Progenitor cell of endocrine pancreas (in vitro differentiated cells): ENCODE measurements around the gene DNAH9. TPM values are rescaled to one million over a fixed set of nuclear protein-coding genes. Genes with fewer than 3 reads are reported as not detected.
A peak's percentile ranks its signal among the peaks of the same experiment; 100 is the strongest.

Source experiments
- DNase-seq: peaks from one replicate; pipeline ENCODE4 v3.0.0; 2021; ENCODE audit warnings: low spot score; ENCODE audit not compliant: unreplicated experiment
- H3K27ac Mint-ChIP-seq: 2 replicates; pipeline ENCODE4 v1.8.0; 2021; ENCODE audit warnings: mild to moderate bottlenecking, moderate library complexity, mixed read lengths
- H3K27me3 Mint-ChIP-seq: 2 replicates; pipeline ENCODE4 v1.8.0; 2021; ENCODE audit warnings: mixed read lengths
- H3K36me3 Mint-ChIP-seq: 2 replicates; pipeline ENCODE4 v1.8.0; 2022; ENCODE audit warnings: mixed read lengths; ENCODE audit not compliant: insufficient read depth
- H3K4me1 Mint-ChIP-seq: 2 replicates; pipeline ENCODE4 v1.8.0; 2021; ENCODE audit warnings: low read depth, mixed read lengths
- H3K4me3 Mint-ChIP-seq: 2 replicates; pipeline ENCODE4 v1.8.0; 2021; ENCODE audit warnings: low read depth, mild to moderate bottlenecking, moderate library complexity, mixed read lengths
- H3K9me3 Mint-ChIP-seq: 2 replicates; pipeline ENCODE4 v1.8.0; 2021; ENCODE audit warnings: low read depth, mixed read lengths
- CTCF ChIP-seq: fragments of 200-600 bp; sonication (generic); IDR thresholded peaks from one replicate; pipeline ENCODE4 v1.5.0; 2021; ENCODE audit warnings: antibody characterized with exemption, mild to moderate bottlenecking; ENCODE audit not compliant: unreplicated experiment
- total RNA-seq: library from RNA; stranded (reverse); gene quantifications from 2 replicates; pipeline ENCODE4 v1.2.1, GENCODE V29; 2021

The DNAH9 gene
- total RNA-seq, 1 donor from 2014 or later, result 1.5 TPM

GRCh38 chr17:11869680-11870394 lies 271.6 kb downstream of the DNAH9 start:
- H3K9me3 Mint-ChIP-seq, result peaks cover 14% of the 10 kb centered on the region
- no peak for DNase-seq
- H3K36me3 Mint-ChIP-seq, result no peaks in the 10 kb centered on the region

GRCh38 chr17:11871773-11872172 lies 273.5 kb downstream of the DNAH9 start:
- TF ChIP-seq CTCF, result no peak
- H3K36me3 Mint-ChIP-seq, result no peaks in the 10 kb centered on the region
- no peak for DNase-seq

More at GRCh38 chr17:11869680-11870394, 271.6 kb downstream of the DNAH9 start:
- TF ChIP-seq CTCF, result no peak
- Mint-ChIP-seq H3K4me1 (peaks cover 3% of the 10 kb centered on the region), H3K27me3 (no peaks in the 10 kb centered on the region), H3K27ac (no peak overlapping the region), H3K4me3 (no peak overlapping the region)

GRCh38 chr17:11874756-11875155 lies 276.5 kb downstream of the DNAH9 start:
- H3K9me3 Mint-ChIP-seq, result peaks cover 3% of the 10 kb centered on the region
- DNase-seq, result no peak
- peaks cover 3% of the 10 kb centered on the region for H3K4me1 Mint-ChIP-seq
- TF ChIP-seq CTCF, result no peak
- H3K36me3 Mint-ChIP-seq, result no peaks in the 10 kb centered on the region
- no peak overlapping the region for H3K27ac Mint-ChIP-seq
- no peak overlapping the region for H3K4me3 Mint-ChIP-seq
- peaks cover 3% of the 10 kb centered on the region for H3K27me3 Mint-ChIP-seq

More at GRCh38 chr17:11871773-11872172, 273.5 kb downstream of the DNAH9 start:
- H3K4me1 Mint-ChIP-seq, result peaks cover 3% of the 10 kb centered on the region
- peaks cover 14% of the 10 kb centered on the region for H3K9me3 Mint-ChIP-seq
- H3K27me3 Mint-ChIP-seq, result peaks cover 3% of the 10 kb centered on the region
- H3K27ac Mint-ChIP-seq, result no peak overlapping the region
- H3K4me3 Mint-ChIP-seq, result no peak overlapping the region

GRCh38 chr17:11880714-11881113 lies 282.4 kb downstream of the DNAH9 start:
- TF ChIP-seq CTCF, result peak; percentile 52

GRCh38 chr17:11882716-11883115 lies 284.4 kb downstream of the DNAH9 start:
- DNase-seq, result no peak
- Mint-ChIP-seq H3K4me1 (peaks cover 3% of the 10 kb centered on the region), H3K9me3 (no peaks in the 10 kb centered on the region), H3K36me3 (no peaks in the 10 kb centered on the region), H3K27me3 (no peaks in the 10 kb centered on the region), H3K4me3 (no peak overlapping the region), H3K27ac (no peak overlapping the region)
- TF ChIP-seq CTCF, result no peak

More at GRCh38 chr17:11880714-11881113, 282.4 kb downstream of the DNAH9 start:
- H3K36me3 Mint-ChIP-seq, result no peaks in the 10 kb centered on the region
- no peak overlapping the region for H3K4me3 Mint-ChIP-seq
- peaks cover 3% of the 10 kb centered on the region for H3K4me1 Mint-ChIP-seq
- no peak overlapping the region for H3K27ac Mint-ChIP-seq
- no peaks in the 10 kb centered on the region for H3K9me3 Mint-ChIP-seq
- DNase-seq, result no peak
- H3K27me3 Mint-ChIP-seq, result no peaks in the 10 kb centered on the region
